C4-2B (cell line): Measurements from ENCODE around the gene PNPLA7.

Experiments used
- H3K27ac ChIP-seq: fragments of 450-650 bp; 2 replicates; pipeline ENCODE4 v1.5.1; 2017
- CTCF ChIP-seq: fragments of 450-650 bp; conservative IDR thresholded peaks from 2 replicates; pipeline ENCODE4 v1.5.1; 2017; ENCODE audit warnings: mild to moderate bottlenecking
- ZFX ChIP-seq: fragments of 450-650 bp; IDR thresholded peaks from 2 replicates; pipeline ENCODE4 v1.6.1; 2017

Gene PNPLA7

DNA sequence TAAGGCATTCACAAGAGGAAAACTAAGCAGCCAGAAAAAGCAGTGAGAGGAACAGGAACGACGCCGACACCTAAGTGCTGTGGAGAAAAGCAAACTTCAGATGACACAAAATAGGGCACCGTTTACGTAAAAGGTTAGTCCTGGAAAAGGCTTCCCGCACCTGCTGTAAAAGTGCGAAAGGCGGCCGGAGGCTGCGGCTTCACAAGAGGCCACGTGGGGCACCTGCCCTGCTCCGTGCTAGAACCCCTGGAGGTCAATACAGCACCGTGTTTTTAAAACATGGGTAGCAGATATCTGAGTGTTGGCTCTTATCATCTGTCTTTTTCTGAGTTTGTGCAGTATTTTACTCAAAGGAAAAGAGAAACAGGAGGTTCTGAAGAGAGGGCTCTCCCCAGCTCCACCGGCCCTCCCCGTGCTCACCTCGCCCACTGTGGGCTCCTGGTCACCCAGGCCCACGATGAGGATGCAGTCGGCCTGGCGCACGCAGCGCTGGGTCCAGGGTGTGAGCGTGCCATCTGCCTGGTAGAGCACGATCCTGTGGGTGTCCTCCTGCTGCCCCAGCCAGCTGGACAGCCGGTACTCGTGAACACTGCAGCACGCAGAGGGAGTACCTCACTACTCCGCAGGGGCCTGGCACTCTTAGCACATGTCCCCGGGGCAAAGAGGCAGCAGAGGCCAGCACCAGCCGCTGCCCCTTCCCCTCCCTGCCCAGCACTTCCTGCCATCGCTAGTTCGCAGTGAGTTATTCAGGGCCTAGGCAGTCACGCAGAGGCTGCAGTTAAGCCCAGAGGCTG is 70.1 kb downstream of the PNPLA7 start:
- H3K27ac ChIP-seq: peak overlapping the region; percentile 91

DNA sequence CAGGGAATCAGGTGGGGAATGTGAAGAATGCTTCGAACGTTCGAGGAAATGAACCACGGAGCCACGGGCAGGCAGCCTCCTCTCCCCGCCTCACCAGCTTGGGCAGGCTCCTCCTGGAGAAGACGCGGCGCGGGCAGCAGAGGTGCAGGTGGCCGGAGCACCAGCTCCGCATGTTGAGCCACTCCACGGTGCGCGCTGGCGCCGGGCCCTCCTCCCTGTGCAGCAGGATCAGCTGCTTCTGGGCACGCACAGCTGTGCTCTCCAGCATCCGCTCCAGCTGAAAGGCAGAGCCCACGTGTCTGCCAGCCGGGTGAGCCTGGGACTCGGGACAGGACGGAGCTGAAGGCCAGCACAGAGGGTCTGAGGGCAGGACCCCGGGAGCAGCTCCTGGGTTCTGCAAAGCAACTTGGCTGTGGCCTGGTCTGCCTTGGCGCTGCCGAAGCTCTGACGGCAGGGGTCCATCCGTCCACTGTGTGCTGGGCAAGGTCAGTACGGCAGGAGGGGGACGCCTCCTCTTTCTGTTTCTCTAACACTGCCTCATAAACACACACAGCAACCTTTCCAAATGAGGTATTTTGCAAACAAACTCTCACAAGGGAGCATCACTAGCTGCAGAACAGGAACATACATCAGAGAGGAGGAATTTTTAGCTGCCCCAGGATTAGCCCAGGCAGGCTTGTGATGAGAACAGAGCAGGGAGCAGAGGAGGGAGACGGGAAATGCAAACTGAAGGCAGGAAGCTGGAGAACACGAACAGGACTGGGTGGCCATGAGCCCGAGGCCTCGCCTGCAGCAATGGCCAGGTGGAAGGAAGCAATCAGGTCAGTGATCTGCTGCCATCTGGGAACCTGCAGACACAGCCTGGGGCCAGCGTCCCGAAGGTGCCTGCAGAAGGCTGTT is 71.0 kb downstream of the PNPLA7 start:
- no peak for TF ChIP-seq ZFX
- TF ChIP-seq CTCF: no peak
- H3K27ac ChIP-seq: no peak overlapping the region; the same call in 1 of the 2 replicates

More for the DNA sequence above, 70.1 kb downstream of the PNPLA7 start:
- TF ChIP-seq CTCF (no peak), ZFX (no peak)

GRCh38 chr9:137478613-137478961 is 71.6 kb downstream of the PNPLA7 start:
- no peak for TF ChIP-seq CTCF
- TF ChIP-seq ZFX: no peak
- H3K27ac ChIP-seq: no peak overlapping the region

DNA sequence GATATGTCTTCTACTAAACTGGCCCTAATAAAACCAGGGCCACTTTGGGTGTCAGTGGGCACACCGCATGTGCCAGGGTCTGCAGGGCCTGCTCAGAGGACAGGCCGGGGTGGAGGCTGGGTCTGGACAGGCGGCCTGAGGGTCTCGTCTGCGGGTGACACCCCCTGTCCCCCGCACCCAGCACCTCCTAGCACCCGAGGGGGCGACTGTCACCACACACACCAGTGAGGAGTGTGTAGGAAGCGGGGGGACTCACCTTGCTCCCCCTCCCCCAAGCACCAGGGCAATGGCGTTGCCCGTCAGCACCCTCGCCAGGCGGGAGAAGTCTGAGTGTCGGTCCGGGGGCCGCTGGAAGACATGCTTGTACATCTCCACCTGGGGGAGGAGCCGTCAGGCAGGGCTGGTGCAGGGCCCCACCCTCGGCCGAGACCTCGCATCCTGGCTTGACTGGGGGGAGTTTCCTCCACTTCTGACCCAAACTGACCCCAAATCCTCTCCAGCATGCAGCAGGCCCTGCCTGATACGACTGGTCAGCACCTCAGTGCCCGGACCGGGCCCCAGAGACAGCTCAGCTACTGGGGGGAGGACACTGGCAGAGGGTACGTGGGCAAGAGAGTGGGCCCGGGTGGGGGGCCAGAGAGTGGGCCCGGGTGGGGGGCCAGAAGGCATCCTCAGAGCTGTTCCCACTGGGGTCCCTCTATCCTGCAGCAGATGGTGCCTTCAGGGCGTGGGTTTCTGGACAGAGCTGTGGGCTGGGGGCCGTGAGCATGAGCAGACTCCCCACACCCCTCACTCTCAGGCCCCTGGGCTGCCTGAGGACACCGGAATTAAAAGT is 72.2 kb downstream of the PNPLA7 start:
- no peak overlapping the region for H3K27ac ChIP-seq
- no peak for TF ChIP-seq CTCF
- TF ChIP-seq ZFX: no peak

DNA sequence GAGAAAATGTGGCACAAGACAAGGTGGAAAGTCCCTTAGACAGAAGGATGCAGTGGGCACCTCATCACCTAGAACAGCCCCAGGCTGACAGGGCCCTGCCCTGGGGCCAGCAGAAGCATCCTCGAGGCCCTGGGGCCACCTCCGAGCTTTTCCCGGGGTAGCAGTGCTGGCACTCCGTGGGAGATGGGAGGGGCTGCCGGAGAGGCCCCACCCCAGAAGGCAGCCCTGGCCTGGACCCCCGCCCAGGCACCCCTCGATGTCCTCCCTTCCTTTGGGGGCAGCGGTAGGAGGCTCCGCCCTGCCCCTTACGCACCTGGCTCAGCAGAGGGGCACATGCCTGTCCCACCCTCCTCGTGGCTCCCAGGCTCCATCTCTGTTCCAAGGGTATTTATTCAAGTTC is 73.3 kb downstream of the PNPLA7 start:
- no peak for TF ChIP-seq ZFX
- TF ChIP-seq CTCF: no peak
- H3K27ac ChIP-seq: no peak overlapping the region

- TF ChIP-seq CTCF: no peak
- TF ChIP-seq ZFX: no peak
- H3K27ac ChIP-seq: no peak overlapping the region
Observed at GRCh38 chr9:137475666-137476065, 74.5 kb downstream of the PNPLA7 start.
